ENCODE data around the gene FHL1.

Gene FHL1

DNA sequence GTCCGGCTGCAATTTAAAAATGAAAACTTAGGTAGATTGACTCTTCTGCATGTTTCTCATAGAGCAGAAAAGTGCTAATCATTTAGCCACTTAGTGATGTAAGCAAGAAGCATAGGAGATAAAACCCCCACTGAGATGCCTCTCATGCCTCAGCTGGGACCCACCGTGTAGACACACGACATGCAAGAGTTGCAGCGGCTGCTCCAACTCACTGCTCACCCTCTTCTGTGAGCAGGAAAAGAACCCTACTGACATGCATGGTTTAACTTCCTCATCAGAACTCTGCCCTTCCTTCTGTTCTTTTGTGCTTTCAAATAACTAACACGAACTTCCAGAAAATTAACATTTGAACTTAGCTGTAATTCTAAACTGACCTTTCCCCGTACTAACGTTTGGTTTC, 62.9 kb downstream of the FHL1 start:
- no peak for DNase-seq (ENCODE audit: low read depth, low spot score)
- no peaks in the 10 kb centered on the region for H3K9me3 ChIP-seq (ENCODE audit: low read depth, low read length)
- no peak overlapping the region for H3K27ac ChIP-seq
- H3K9ac ChIP-seq (ENCODE audit: insufficient read length) = no peak overlapping the region
- no peak overlapping the region for H3K4me3 ChIP-seq
- TF ChIP-seq FOXP2 (optimal IDR thresholded peaks at IDR 0.05; ENCODE audit: control extremely low read depth, extremely low read length, insufficient read depth) (no peak), EZH2 (IDR thresholded peaks at IDR 0.05) (no peak), POLR2AphosphoS5 (IDR thresholded peaks at IDR 0.05; ENCODE audit: borderline replicate concordance, low read depth, low read length) (no peak)
- no peaks in the 10 kb centered on the region; the same call in 1 of the 2 replicates for H3K36me3 ChIP-seq (ENCODE audit: insufficient read depth, low read length)

DNA sequence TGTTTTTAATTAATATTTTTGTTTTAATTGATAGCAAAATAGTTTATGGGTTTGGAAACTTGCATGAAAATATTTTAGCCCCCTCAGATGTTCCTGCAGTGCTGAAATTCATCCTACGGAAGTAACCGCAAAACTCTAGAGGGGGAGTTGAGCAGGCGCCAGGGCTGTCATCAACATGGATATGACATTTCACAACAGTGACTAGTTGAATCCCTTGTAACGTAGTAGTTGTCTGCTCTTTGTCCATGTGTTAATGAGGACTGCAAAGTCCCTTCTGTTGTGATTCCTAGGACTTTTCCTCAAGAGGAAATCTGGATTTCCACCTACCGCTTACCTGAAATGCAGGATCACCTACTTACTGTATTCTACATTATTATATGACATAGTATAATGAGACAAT, 63.5 kb downstream of the FHL1 start:
- H3K27ac ChIP-seq = no peak overlapping the region
- no peak for TF ChIP-seq FOXP2 (optimal IDR thresholded peaks at IDR 0.05; ENCODE audit: control extremely low read depth, extremely low read length, insufficient read depth)
- no peak for TF ChIP-seq POLR2AphosphoS5 (IDR thresholded peaks at IDR 0.05; ENCODE audit: borderline replicate concordance, low read depth, low read length)
- no peak for TF ChIP-seq EZH2 (IDR thresholded peaks at IDR 0.05)
- no peaks in the 10 kb centered on the region for H3K9me3 ChIP-seq (ENCODE audit: low read depth, low read length)
- no peak overlapping the region for H3K9ac ChIP-seq (ENCODE audit: insufficient read length)
- no peak for DNase-seq (ENCODE audit: low read depth, low spot score)
- H3K4me3 ChIP-seq = no peak overlapping the region
- no peaks in the 10 kb centered on the region; the same call in 1 of the 2 replicates for H3K36me3 ChIP-seq (ENCODE audit: insufficient read depth, low read length)

DNA sequence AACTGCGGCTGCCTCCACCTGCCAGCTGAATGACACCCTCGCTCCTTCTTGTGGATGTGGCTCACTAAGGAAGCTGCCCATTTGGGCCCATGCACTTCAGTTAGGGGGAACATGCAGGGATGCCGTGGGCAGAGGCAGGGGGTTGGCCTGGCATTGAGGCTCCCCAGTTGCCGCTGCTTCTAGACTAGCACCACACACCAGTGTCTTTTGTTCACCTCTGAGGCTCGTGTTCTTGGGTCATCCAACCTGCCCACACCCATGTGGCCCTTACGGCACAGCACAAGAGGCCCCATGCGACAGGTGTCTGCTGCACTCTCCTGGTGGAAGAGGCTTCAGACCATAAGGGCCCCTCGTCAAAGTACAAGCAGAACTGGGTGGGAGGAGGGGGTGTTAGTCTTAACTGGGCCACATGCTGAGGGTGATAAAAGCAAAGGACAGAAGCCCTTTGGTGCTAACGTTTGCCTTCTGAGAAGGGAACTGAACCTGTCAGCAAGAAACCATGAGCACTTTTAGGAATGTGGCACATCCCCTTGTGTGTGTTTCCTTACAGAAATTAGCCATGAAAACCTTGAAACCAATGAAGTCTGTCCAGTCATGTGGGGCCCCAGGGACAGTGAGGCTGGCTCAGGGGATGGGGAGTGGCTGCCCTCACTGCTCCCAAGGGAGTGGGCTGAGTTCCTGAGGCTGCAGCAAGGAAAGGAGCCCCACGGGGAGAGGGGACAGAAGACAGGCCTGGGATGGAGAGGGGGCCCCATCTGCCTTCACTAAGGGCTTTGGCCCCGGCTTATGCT, 64.6 kb downstream of the FHL1 start:
- DNase-seq (ENCODE audit: low read depth, low spot score) = no peak
- no peak overlapping the region for H3K9ac ChIP-seq (ENCODE audit: insufficient read length)
- no peaks in the 10 kb centered on the region for H3K9me3 ChIP-seq (ENCODE audit: low read depth, low read length)
- no peak overlapping the region for H3K27ac ChIP-seq
- no peak overlapping the region for H3K4me3 ChIP-seq
- TF ChIP-seq FOXP2 (optimal IDR thresholded peaks at IDR 0.05; ENCODE audit: control extremely low read depth, extremely low read length, insufficient read depth) (no peak), EZH2 (IDR thresholded peaks at IDR 0.05) (no peak)
- H3K36me3 ChIP-seq (ENCODE audit: insufficient read depth, low read length) = no peaks in the 10 kb centered on the region; the same call in 1 of the 2 replicates

DNA sequence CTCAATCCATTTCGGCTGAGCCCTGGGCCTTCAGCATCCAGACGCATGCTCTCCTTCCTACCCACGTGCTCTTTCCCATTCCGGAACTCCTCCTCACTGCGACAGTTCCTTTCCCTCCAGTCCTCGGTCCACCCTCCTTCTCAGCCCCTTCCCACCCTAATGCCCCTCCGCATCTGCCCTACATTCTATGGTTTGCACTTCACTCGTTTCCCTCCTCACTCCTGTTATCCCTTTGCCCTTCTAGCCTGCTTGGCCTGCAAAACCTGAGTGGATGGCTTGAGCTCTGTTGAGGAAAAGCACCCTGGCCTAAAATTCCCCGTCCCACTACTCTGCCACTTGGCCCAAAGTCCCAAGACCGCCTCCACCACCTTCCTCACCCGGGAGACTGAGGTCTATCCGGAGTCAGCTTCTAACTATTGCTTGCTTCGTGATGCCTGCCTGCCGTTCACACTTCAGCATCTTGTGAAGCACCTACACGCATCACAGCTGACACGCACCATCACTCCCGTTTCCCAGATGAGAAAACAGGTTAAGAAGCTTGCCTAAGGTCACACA, 65.3 kb downstream of the FHL1 start:
- Histone ChIP-seq H3K4me3 (no peak overlapping the region), H3K27ac (no peak overlapping the region), H3K9me3 (ENCODE audit: low read depth, low read length) (no peaks in the 10 kb centered on the region), H3K9ac (ENCODE audit: insufficient read length) (no peak overlapping the region), H3K36me3 (ENCODE audit: insufficient read depth, low read length) (no peaks in the 10 kb centered on the region; the same call in 1 of the 2 replicates)
- DNase-seq (ENCODE audit: low read depth, low spot score) = no peak
- TF ChIP-seq EZH2 (IDR thresholded peaks at IDR 0.05) (no peak), POLR2AphosphoS5 (IDR thresholded peaks at IDR 0.05; ENCODE audit: borderline replicate concordance, low read depth, low read length) (no peak), FOXP2 (optimal IDR thresholded peaks at IDR 0.05; ENCODE audit: control extremely low read depth, extremely low read length, insufficient read depth) (no peak)

DNA sequence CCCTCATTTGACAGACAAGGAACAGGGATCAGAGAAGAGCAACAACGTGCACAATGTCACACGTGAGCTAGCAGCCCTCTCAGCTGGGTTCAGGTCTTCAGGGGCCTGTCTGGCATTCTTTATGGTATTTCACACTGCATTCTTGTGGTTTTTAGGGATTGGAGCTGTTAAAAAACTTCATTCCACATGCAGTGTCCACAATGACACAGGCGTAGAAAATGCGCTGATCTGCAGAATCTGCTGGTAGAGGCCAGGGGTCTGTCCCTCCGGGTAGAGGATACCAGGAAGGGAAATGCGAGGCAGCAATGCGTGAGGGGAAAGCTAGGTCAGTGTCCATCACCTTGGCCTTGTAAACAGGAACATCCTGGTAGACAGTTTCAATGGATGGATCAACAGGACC, 67.2 kb downstream of the FHL1 start:
- Histone ChIP-seq H3K27ac (no peak overlapping the region), H3K9me3 (ENCODE audit: low read depth, low read length) (no peaks in the 10 kb centered on the region), H3K36me3 (ENCODE audit: insufficient read depth, low read length) (no peaks in the 10 kb centered on the region; the same call in 1 of the 2 replicates), H3K9ac (ENCODE audit: insufficient read length) (no peak overlapping the region), H3K4me3 (no peak overlapping the region)
- DNase-seq (ENCODE audit: low read depth, low spot score) = no peak
- TF ChIP-seq FOXP2 (optimal IDR thresholded peaks at IDR 0.05; ENCODE audit: control extremely low read depth, extremely low read length, insufficient read depth) = no peak
- no peak for TF ChIP-seq EZH2 (IDR thresholded peaks at IDR 0.05)
- TF ChIP-seq POLR2AphosphoS5 (IDR thresholded peaks at IDR 0.05; ENCODE audit: borderline replicate concordance, low read depth, low read length) = no peak

DNA sequence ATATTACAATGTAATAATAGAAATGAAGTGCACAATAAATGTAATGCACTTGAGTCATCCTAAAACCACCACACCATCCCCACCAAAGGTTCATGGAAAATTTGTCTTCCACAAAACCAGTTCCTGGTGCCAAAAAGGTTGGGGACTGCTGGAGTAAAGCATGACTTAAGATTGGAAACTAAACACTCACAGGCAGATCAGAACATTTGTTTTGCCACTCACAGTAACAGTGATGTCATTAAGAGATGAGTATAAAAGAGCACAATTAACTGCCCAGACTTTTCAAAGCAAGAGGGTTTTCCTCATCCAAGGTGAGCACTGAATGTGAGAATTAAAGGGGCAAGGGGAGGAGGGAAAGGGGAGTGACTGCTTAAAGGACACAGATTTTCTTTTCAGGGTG, 68.2 kb downstream of the FHL1 start:
- Histone ChIP-seq H3K4me3 (no peak overlapping the region), H3K36me3 (ENCODE audit: insufficient read depth, low read length) (no peaks in the 10 kb centered on the region; the same call in 1 of the 2 replicates), H3K9me3 (ENCODE audit: low read depth, low read length) (no peaks in the 10 kb centered on the region), H3K27ac (no peak overlapping the region), H3K9ac (ENCODE audit: insufficient read length) (no peak overlapping the region)
- TF ChIP-seq FOXP2 (optimal IDR thresholded peaks at IDR 0.05; ENCODE audit: control extremely low read depth, extremely low read length, insufficient read depth) = no peak
- no peak for TF ChIP-seq POLR2AphosphoS5 (IDR thresholded peaks at IDR 0.05; ENCODE audit: borderline replicate concordance, low read depth, low read length)
- no peak for TF ChIP-seq EZH2 (IDR thresholded peaks at IDR 0.05)
- no peak for DNase-seq (ENCODE audit: low read depth, low spot score)

DNA sequence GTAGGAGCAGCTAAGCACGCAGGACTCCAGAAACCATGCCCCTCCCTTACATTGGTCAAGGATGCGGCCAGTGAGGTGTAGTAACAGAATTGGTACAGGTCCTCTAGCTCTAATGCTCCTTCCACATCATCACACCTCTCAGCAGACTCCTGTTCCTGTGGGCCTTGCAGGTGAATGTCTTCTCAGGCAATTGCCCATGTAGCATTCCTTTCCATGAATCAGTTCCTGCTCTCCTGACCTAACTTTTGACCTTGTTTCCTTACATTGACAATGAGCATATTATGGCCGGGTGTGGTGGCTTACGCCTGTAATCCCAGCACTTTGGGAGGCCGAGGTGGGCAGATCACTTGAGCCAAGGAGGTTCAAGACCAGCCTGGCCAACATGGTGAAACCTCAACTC, 72.6 kb downstream of the FHL1 start:
- Histone ChIP-seq H3K9ac (ENCODE audit: insufficient read length) (no peak overlapping the region), H3K27ac (no peak overlapping the region), H3K36me3 (ENCODE audit: insufficient read depth, low read length) (no peaks in the 10 kb centered on the region; the same call in 1 of the 2 replicates), H3K9me3 (ENCODE audit: low read depth, low read length) (no peaks in the 10 kb centered on the region), H3K4me3 (no peak overlapping the region)
- no peak for TF ChIP-seq EZH2 (IDR thresholded peaks at IDR 0.05)
- no peak for TF ChIP-seq POLR2AphosphoS5 (IDR thresholded peaks at IDR 0.05; ENCODE audit: borderline replicate concordance, low read depth, low read length)
- no peak for TF ChIP-seq FOXP2 (optimal IDR thresholded peaks at IDR 0.05; ENCODE audit: control extremely low read depth, extremely low read length, insufficient read depth)
- DNase-seq (ENCODE audit: low read depth, low spot score) = no peak

DNA sequence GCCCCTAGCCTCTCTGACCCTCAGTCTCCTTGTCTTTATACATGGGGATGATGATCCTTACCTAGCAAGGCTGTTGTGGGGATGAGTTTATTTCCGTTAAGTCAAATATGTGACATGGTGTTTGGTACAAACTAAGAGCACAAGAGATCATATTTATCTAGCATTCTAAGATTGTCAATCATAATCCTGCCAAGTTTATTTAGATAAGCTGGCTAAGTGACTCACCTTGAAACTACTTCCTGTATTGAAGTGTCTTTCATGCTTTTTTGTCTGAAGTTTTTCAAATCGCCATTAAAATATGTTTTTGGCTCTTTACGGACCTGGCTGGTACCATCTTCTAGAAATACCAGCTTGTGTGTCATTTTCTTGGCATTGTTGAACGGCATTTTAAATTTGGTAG, 73.2 kb downstream of the FHL1 start:
- Histone ChIP-seq H3K9ac (ENCODE audit: insufficient read length) (no peak overlapping the region), H3K36me3 (ENCODE audit: insufficient read depth, low read length) (no peaks in the 10 kb centered on the region; the same call in 1 of the 2 replicates), H3K27ac (no peak overlapping the region), H3K4me3 (no peak overlapping the region), H3K9me3 (ENCODE audit: low read depth, low read length) (no peaks in the 10 kb centered on the region)
- TF ChIP-seq POLR2AphosphoS5 (IDR thresholded peaks at IDR 0.05; ENCODE audit: borderline replicate concordance, low read depth, low read length) (no peak), EZH2 (IDR thresholded peaks at IDR 0.05) (no peak), FOXP2 (optimal IDR thresholded peaks at IDR 0.05; ENCODE audit: control extremely low read depth, extremely low read length, insufficient read depth) (no peak)
- no peak for DNase-seq (ENCODE audit: low read depth, low spot score)
